Sigmoid colon (tissue), 4 donors: ENCODE data around the gene ACTL8.

Source experiments
- CTCF ChIP-seq, 4 experiments: fragments of 450-650 bp in 3 of 4; fragments of 200-600 bp in 1 of 4; IDR thresholded peaks; one replicate each; pipeline ENCODE4 v1.5.1; 2016 to 2019; ENCODE audit warnings: antibody characterized with exemption in 4 of 4, mild to moderate bottlenecking in 3 of 4, moderate library complexity in 2 of 4
- EP300 ChIP-seq, 4 donors: sonication (generic); formaldehyde crosslinking; IDR thresholded peaks; one replicate each; pipeline ENCODE4 v1.6.1; 2017; ENCODE audit warnings: antibody characterized with exemption in 4 of 4
- POLR2A ChIP-seq, 2 donors: fragments of 450-650 bp; IDR thresholded peaks; one replicate each; pipeline ENCODE4 v1.6.1; 2016; ENCODE audit warnings: antibody characterized with exemption in 2 of 2, mild to moderate bottlenecking in 2 of 2, moderate library complexity in 2 of 2

- TF ChIP-seq CTCF (IDR thresholded peaks at IDR 0.05) (no peak), EP300 (IDR thresholded peaks at IDR 0.05) (no peak), POLR2A (IDR thresholded peaks at IDR 0.05) (no peak)
Measured at GRCh38 chr1:17775796-17776195, 20.7 kb downstream of the ACTL8 start.
